Colonic mucosa (tissue), 4 donors: Measurements from ENCODE around the gene IGF2R. TPM values are rescaled to one million over a fixed set of nuclear protein-coding genes. Genes with fewer than 3 reads are reported as not detected.

ENCODE experiments used
- DNase-seq: peaks from one replicate; pipeline ENCODE4 v3.0.0-alpha.2; 2020
- H3K27ac ChIP-seq: fragments of 200-600 bp; one replicate; pipeline ENCODE4 v1.8.0; 2021
- H3K27me3 ChIP-seq: fragments of 200-600 bp; one replicate; pipeline ENCODE4 v1.8.0; 2021
- H3K36me3 ChIP-seq: fragments of 200-600 bp; one replicate; pipeline ENCODE4 v1.8.0; 2021
- H3K4me1 ChIP-seq: fragments of 200-600 bp; one replicate; pipeline ENCODE4 v1.8.0; 2021; ENCODE audit warnings: mild to moderate bottlenecking
- H3K4me3 ChIP-seq: fragments of 200-600 bp; one replicate; pipeline ENCODE4 v1.8.0; 2021
- H3K9ac ChIP-seq, 2 donors: one replicate each; pipeline ENCODE4 v1.7.0; 2013; ENCODE audit warnings: control low read depth in 2 of 2, low read depth in 2 of 2, low read length in 2 of 2
- H3K9me3 ChIP-seq: fragments of 200-600 bp; one replicate; pipeline ENCODE4 v1.8.0; 2021
- intact Hi-C: fragments of 100-400 bp; cut with DNase I; formaldehyde crosslinking; loops from one replicate; pipeline ENCODE4 v1.14.1; 2022
- total RNA-seq, 2 donors: library from RNA; stranded (reverse); fragmentation: NEBNext Ultra II Directional in 1 of 2; extraction: Animal tissue kit (Norgen Biotek cat#: 25700) in 1 of 2; gene quantifications; one replicate each; pipeline ENCODE4 v1.2.1, GENCODE V29; 2021
- TF ChIP-seq, protein P1 (sequence below): fragments of 200-600 bp; IDR thresholded peaks from one replicate; pipeline ENCODE4 v1.8.0; 2022; ENCODE audit warnings: antibody characterized with exemption, mild to moderate bottlenecking
- donor health status: healthy.
- donor health status: DM: no; HTN: no; CAD: no.
- donor health status: DM: no; HTN: no; CAD: no.

IGF2R gene
- total RNA-seq, 2 donors from 2014 or later, result 73.8 to 84.4 TPM

DNA sequence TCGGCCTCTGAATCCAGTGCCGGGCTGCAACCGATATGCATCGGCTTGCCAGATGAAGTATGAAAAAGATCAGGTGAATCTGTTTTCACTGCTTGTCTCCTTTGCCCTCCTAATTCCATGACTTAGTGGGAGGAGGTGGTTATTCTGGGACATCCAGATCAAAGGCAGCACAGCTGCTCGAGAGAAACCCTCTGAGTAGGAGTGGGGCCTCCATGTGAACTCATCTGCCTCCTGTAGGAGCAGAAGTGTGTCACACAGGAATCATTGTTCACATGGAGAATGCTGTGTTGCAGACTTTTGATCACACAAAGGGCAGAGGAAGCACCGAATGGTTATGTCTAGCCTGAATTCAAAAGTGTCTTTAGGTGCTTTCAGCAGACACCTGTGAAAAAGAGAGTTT is 79.6 kb downstream of the IGF2R start:
- no peak for DNase-seq
- intact Hi-C loops, result no loop called here
- H3K27ac ChIP-seq, result no peak overlapping the region
- H3K4me3 ChIP-seq, result no peak overlapping the region
- peaks cover 35% of the 10 kb centered on the region for H3K36me3 ChIP-seq
- no peaks in the 10 kb centered on the region for H3K27me3 ChIP-seq
- H3K9ac ChIP-seq, result no peak overlapping the region
- TF ChIP-seq, protein P1, sequence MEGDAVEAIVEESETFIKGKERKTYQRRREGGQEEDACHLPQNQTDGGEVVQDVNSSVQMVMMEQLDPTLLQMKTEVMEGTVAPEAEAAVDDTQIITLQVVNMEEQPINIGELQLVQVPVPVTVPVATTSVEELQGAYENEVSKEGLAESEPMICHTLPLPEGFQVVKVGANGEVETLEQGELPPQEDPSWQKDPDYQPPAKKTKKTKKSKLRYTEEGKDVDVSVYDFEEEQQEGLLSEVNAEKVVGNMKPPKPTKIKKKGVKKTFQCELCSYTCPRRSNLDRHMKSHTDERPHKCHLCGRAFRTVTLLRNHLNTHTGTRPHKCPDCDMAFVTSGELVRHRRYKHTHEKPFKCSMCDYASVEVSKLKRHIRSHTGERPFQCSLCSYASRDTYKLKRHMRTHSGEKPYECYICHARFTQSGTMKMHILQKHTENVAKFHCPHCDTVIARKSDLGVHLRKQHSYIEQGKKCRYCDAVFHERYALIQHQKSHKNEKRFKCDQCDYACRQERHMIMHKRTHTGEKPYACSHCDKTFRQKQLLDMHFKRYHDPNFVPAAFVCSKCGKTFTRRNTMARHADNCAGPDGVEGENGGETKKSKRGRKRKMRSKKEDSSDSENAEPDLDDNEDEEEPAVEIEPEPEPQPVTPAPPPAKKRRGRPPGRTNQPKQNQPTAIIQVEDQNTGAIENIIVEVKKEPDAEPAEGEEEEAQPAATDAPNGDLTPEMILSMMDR, result no peak
- no peaks in the 10 kb centered on the region for H3K9me3 ChIP-seq
- H3K4me1 ChIP-seq, result no peaks in the 10 kb centered on the region

DNA sequence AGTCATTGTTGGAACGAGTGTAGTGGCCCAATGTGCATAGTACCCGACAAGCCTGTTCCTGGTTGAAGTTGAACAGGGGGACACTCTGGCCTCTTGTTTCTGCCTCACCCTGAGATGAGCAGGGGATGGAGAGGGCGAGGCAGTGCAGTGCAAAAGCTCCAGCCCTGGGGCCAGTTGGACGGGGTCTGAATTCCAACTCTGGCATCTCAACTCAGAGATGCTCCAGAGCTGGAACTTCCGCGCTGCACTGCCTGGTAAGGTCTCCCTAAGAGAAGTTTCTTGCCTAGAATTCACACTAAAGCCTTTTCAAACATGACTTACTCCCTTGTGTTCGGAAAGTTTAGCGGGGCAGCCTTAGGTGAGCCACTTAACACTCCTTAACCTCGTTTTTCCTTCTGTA is 80.5 kb downstream of the IGF2R start:
- Histone ChIP-seq H3K4me1 (no peaks in the 10 kb centered on the region), H3K27me3 (no peaks in the 10 kb centered on the region), H3K9ac (no peak overlapping the region), H3K27ac (no peak overlapping the region), H3K9me3 (no peaks in the 10 kb centered on the region), H3K36me3 (peaks cover 35% of the 10 kb centered on the region), H3K4me3 (no peak overlapping the region)
- no peak for DNase-seq
- TF ChIP-seq, protein P1, result no peak
- intact Hi-C loops, result no loop called here

DNA sequence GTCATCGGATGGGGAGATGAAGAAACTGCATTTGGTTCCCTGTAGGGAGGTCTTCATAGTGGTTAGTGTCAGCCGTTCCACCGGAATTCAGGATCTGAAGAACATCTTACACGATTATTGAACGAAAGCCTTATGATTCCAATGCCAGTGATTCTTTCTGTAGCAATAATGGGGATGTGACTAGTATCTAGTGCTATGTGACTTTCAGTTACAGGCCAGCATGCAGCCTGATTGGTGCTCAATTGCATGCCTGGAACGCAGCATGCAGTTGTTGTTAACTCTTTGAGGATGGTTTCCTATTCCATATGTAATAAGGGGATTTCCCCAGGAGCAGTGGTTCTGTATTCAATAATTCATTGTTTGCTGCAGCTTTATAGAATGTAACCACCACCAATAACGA is 81.1 kb downstream of the IGF2R start:
- TF ChIP-seq, protein P1, result no peak
- H3K9me3 ChIP-seq, result no peaks in the 10 kb centered on the region
- peaks cover 29% of the 10 kb centered on the region for H3K36me3 ChIP-seq
- no peak overlapping the region for H3K27ac ChIP-seq
- no peaks in the 10 kb centered on the region for H3K4me1 ChIP-seq
- no peak overlapping the region for H3K4me3 ChIP-seq
- H3K27me3 ChIP-seq, result no peaks in the 10 kb centered on the region
- no peak for DNase-seq
- no peak overlapping the region for H3K9ac ChIP-seq
- intact Hi-C loops, result loop anchor here (10.0 kb wide), 1 partner anchor 185 kb away; no protein-coding TSS in a partner anchor

DNA sequence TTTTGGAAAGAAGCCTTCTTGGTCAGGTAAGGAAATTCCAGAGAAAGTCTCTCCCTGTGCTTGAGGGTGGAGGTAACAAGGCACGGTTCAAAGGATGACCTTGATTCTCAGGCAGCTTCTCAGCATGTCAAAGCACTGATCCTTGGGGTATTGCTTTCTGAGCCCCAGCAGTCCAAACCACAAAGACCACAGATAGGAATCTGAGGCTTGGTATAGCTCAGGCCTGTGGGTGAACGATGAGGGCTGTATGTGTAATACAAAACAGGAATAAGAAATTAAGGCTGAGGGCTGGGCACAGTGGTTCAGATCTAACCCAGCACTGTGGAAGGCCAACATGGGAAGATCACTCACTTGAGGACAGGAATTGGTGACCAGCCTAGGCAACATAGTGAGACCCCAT is 82.5 kb downstream of the IGF2R start:
- intact Hi-C loops, result loop anchor here (10.0 kb wide), 1 partner anchor 187 kb away; no protein-coding TSS in a partner anchor

DNA sequence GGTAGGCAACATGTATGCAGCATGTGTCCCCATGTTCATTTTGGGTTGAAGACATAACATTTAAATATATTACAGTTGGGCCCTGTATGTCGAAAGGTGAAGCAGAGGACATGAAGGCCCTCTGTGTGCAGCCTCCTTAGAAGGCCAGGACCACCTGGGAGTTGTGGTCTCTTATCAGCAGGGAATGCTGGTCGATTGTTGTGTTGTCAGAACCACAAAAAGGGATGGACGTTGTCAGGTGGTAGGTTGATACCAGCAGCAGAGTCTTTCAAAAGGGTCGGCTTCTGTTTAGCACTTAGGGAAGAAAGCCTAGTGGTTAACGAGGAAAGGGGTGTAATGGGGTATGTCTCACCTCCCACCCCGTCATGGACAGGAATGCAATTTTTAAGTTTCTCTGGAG is 85.4 kb downstream of the IGF2R start:
- peaks cover 8% of the 10 kb centered on the region for H3K4me1 ChIP-seq
- no peaks in the 10 kb centered on the region for H3K27me3 ChIP-seq
- TF ChIP-seq, protein P1, result no peak
- no peak overlapping the region for H3K27ac ChIP-seq
- no peak for DNase-seq
- intact Hi-C loops, result loop anchor here (10.0 kb wide), 1 partner anchor 189 kb away; no protein-coding TSS in a partner anchor
- peaks cover 5% of the 10 kb centered on the region for H3K36me3 ChIP-seq
- H3K9ac ChIP-seq, result no peak overlapping the region
- H3K9me3 ChIP-seq, result no peaks in the 10 kb centered on the region
- H3K4me3 ChIP-seq, result no peak overlapping the region

More for the DNA sequence above, 82.5 kb downstream of the IGF2R start:
- no peak for DNase-seq
- H3K36me3 ChIP-seq, result peaks cover 20% of the 10 kb centered on the region
- H3K4me3 ChIP-seq, result no peak overlapping the region
- TF ChIP-seq, protein P1, result no peak
- H3K9me3 ChIP-seq, result no peaks in the 10 kb centered on the region
- H3K27ac ChIP-seq, result no peak overlapping the region
- H3K27me3 ChIP-seq, result no peaks in the 10 kb centered on the region
- H3K9ac ChIP-seq, result no peak overlapping the region
- no peaks in the 10 kb centered on the region for H3K4me1 ChIP-seq
